ENCODE measurements around the gene STAB1. TPM values are rescaled to one million over a fixed set of nuclear protein-coding genes. Genes with fewer than 3 reads are reported as not detected.

STAB1 gene
- total RNA-seq, 1 donor from 2014 or later: 21.2 TPM

- ATAC-seq: no peak
Observed at GRCh38 chr3:52537165-52537620, 42.1 kb downstream of the STAB1 start.

GRCh38 chr3:52537726-52538421 lies 42.7 kb downstream of the STAB1 start:
- no peak for ATAC-seq

- ATAC-seq: no peak
Observed at GRCh38 chr3:52539010-52539653, 44.0 kb downstream of the STAB1 start.

GRCh38 chr3:52541050-52541449 lies 45.9 kb downstream of the STAB1 start:
- no peak for ATAC-seq

GRCh38 chr3:52544937-52545336 lies 49.8 kb downstream of the STAB1 start:
- no peak for ATAC-seq

- ATAC-seq: no peak
Observed at GRCh38 chr3:52546111-52546901, 51.2 kb downstream of the STAB1 start.

- no peak for ATAC-seq
Observed at GRCh38 chr3:52547143-52547542, 52.0 kb downstream of the STAB1 start.

GRCh38 chr3:52551118-52551517 lies 56.0 kb downstream of the STAB1 start:
- no peak for ATAC-seq

- peak; percentile 62 for ATAC-seq
Observed at GRCh38 chr3:52552089-52552488, 57.0 kb downstream of the STAB1 start.

GRCh38 chr3:52554026-52554755 lies 59.1 kb downstream of the STAB1 start:
- no peak for ATAC-seq

GRCh38 chr3:52555056-52555455 lies 59.9 kb downstream of the STAB1 start:
- ATAC-seq: no peak

- ATAC-seq: no peak
Observed at GRCh38 chr3:52557011-52557960, 62.1 kb downstream of the STAB1 start.

- ATAC-seq: no peak
Observed at GRCh38 chr3:52558436-52558835, 63.3 kb downstream of the STAB1 start.

GRCh38 chr3:52561028-52561747 lies 66.0 kb downstream of the STAB1 start:
- no peak for ATAC-seq

- ATAC-seq: no peak
Observed at GRCh38 chr3:52563984-52564383, 68.8 kb downstream of the STAB1 start.

GRCh38 chr3:52568069-52568468 lies 72.9 kb downstream of the STAB1 start:
- ATAC-seq: no peak

GRCh38 chr3:52570076-52570475 lies 74.9 kb downstream of the STAB1 start:
- no peak for ATAC-seq

- ATAC-seq: no peak
Observed at GRCh38 chr3:52572221-52572620, 77.1 kb downstream of the STAB1 start.
